Upper lobe of left lung (tissue), 6 donors: ENCODE data around the gene FAM180A. TPM values are rescaled to one million over a fixed set of nuclear protein-coding genes. Genes with fewer than 3 reads are reported as not detected.

Source experiments
- ATAC-seq, 2 donors: fragments of 200-7000 bp; cut with Tn5 transposase; one replicate each; pipeline ENCODE4 v1.9.1; 2022; ENCODE audit warnings: mild to moderate bottlenecking in 2 of 2, moderate library complexity in 2 of 2; ENCODE audit not compliant: low FRiP score in 2 of 2
- DNase-seq, 2 donors: peaks; one replicate each; pipeline ENCODE4 v3.0.0-alpha.2; 2019 to 2020
- H3K27ac ChIP-seq, 4 donors: fragments of 200-600 bp; sonication (generic); one replicate each; pipeline ENCODE4 v1.5.1; 2016 to 2019
- H3K27me3 ChIP-seq, 4 donors: fragments of 200-600 bp; sonication (generic); one replicate each; pipeline ENCODE4 v1.5.1; 2017 to 2019
- H3K36me3 ChIP-seq, 4 donors: fragments of 200-600 bp; sonication (generic); one replicate each; pipeline ENCODE4 v1.5.1; 2016 to 2019
- H3K4me1 ChIP-seq, 4 donors: fragments of 200-600 bp; sonication (generic); one replicate each; pipeline ENCODE4 v1.5.1; 2018 to 2019
- H3K4me3 ChIP-seq, 4 donors: fragments of 200-600 bp; sonication (generic); one replicate each; pipeline ENCODE4 v1.5.1; 2017 to 2019; ENCODE audit warnings: mild to moderate bottlenecking in 2 of 4, moderate library complexity in 1 of 4
- H3K9me3 ChIP-seq, 4 donors: fragments of 200-600 bp; sonication (generic); one replicate each; pipeline ENCODE4 v1.5.1; 2018 to 2019
- CTCF ChIP-seq, 6 experiments: fragments of 450-650 bp in 4 of 6; fragments of 200-600 bp in 2 of 6; sonication (generic) in 2 of 6; IDR thresholded peaks; one replicate each; pipeline ENCODE4 v1.5.1; 2016 to 2019; ENCODE audit warnings: antibody characterized with exemption in 6 of 6
- EP300 ChIP-seq, 4 donors: sonication (generic); formaldehyde crosslinking; IDR thresholded peaks; one replicate each; pipeline ENCODE4 v1.5.1; 2017; ENCODE audit warnings: antibody characterized with exemption in 4 of 4, control low read depth in 2 of 4
- POLR2A ChIP-seq, 4 donors: fragments of 450-650 bp; IDR thresholded peaks; one replicate each; pipeline ENCODE4 v1.5.1; 2016 to 2017; ENCODE audit warnings: antibody characterized with exemption in 4 of 4, mild to moderate bottlenecking in 2 of 4
- POLR2AphosphoS5 ChIP-seq, 2 donors: sonication (generic); formaldehyde crosslinking; IDR thresholded peaks; one replicate each; pipeline ENCODE4 v1.5.1; 2017; ENCODE audit warnings: antibody characterized with exemption in 2 of 2
- WGBS, 2 donors: methylation state at CpG; one replicate each; pipeline ENCODE4 v1.1.5; 2017 to 2018; 5-methylcytosine and 5-hydroxymethylcytosine counted together
- total RNA-seq, 6 donors: library from RNA; depleted of rRNA in 4 of 6; stranded (reverse); fragments of >200 nt in 4 of 6; gene quantifications; one replicate each; pipeline versions ENCODE4 v1.1.0 to v1.2.1, GENCODE V29; 2016 to 2021
- donor health status: DM: no; HTN: no; CAD: no; lungs with moderate emphysema.
- donor health status: DM: no; HTN: yes; CAD: no; lungs with severe emphysema.

The FAM180A gene
- total RNA-seq, 6 donors from 2014 or later, result 1.0 to 4.8 (median 2.5) TPM; not detected in 2

GRCh38 chr7:135770139-135770710 is 21.6 kb upstream of the FAM180A start:
- 90 to 95% methylated on average over 6 of the region's 6 CpGs for WGBS, 2 donors
- ATAC-seq (no peak), DNase-seq (no peak)
- Histone ChIP-seq H3K27me3 (no peaks in the 10 kb centered on the region), H3K4me3 (no peak overlapping the region), H3K27ac (no peak overlapping the region), H3K4me1 (peaks cover 13 to 23% (median 17%) of the 10 kb centered on the region in 4 donors), H3K9me3 (no peaks in the 10 kb centered on the region), H3K36me3 (no peaks in the 10 kb centered on the region)
- no peak for TF ChIP-seq CTCF (IDR thresholded peaks at IDR 0.05)
- TF ChIP-seq POLR2A (IDR thresholded peaks at IDR 0.05), result no peak
- TF ChIP-seq POLR2AphosphoS5 (IDR thresholded peaks at IDR 0.05), result no peak
- no peak for TF ChIP-seq EP300 (IDR thresholded peaks at IDR 0.05)

- ATAC-seq (peak in 1 of 2 donors; percentile 34), DNase-seq (no peak)
- Histone ChIP-seq H3K27me3 (no peaks in the 10 kb centered on the region), H3K4me3 (no peak overlapping the region), H3K4me1 (peaks cover 11 to 18% (median 13%) of the 10 kb centered on the region in 4 donors), H3K27ac (peak overlapping the region; percentile 13 to 27 (median 16)), H3K36me3 (no peaks in the 10 kb centered on the region), H3K9me3 (no peaks in the 10 kb centered on the region)
- TF ChIP-seq EP300 (IDR thresholded peaks at IDR 0.05), result no peak
- no peak for TF ChIP-seq POLR2A (IDR thresholded peaks at IDR 0.05)
- TF ChIP-seq POLR2AphosphoS5 (IDR thresholded peaks at IDR 0.05), result peak in 1 of 2 donors; percentile 23
- WGBS, 2 donors, result 78 to 83% methylated on average over 7 of the region's 7 CpGs
Measured at GRCh38 chr7:135769005-135769802, 20.6 kb upstream of the FAM180A start.

GRCh38 chr7:135768467-135768866 is 19.9 kb upstream of the FAM180A start:
- H3K27ac ChIP-seq, result no peak overlapping the region
- H3K4me1 ChIP-seq, result peaks cover 4 to 11% (median 6%) of the 10 kb centered on the region in 4 donors
- TF ChIP-seq POLR2AphosphoS5 (IDR thresholded peaks at IDR 0.05), result no peak
- no peak for TF ChIP-seq POLR2A (IDR thresholded peaks at IDR 0.05)
- no peak for TF ChIP-seq CTCF (IDR thresholded peaks at IDR 0.05)
- no peak for TF ChIP-seq EP300 (IDR thresholded peaks at IDR 0.05)
- no peak overlapping the region for H3K4me3 ChIP-seq
- H3K27me3 ChIP-seq, result no peaks in the 10 kb centered on the region
- 49 to 67% methylated on average over 4 of the region's 4 CpGs for WGBS, 2 donors
- H3K36me3 ChIP-seq, result no peaks in the 10 kb centered on the region
- DNase-seq (no peak), ATAC-seq (no peak)
- H3K9me3 ChIP-seq, result no peaks in the 10 kb centered on the region

- no peak for ATAC-seq
- TF ChIP-seq POLR2AphosphoS5 (IDR thresholded peaks at IDR 0.05) (no peak), POLR2A (IDR thresholded peaks at IDR 0.05) (no peak), CTCF (IDR thresholded peaks at IDR 0.05) (no peak), EP300 (IDR thresholded peaks at IDR 0.05) (no peak)
- DNase-seq, result no peak
- H3K27me3 ChIP-seq, result no peaks in the 10 kb centered on the region
- no peaks in the 10 kb centered on the region for H3K9me3 ChIP-seq
- H3K36me3 ChIP-seq, result no peaks in the 10 kb centered on the region
- H3K4me3 ChIP-seq, result no peak overlapping the region
- H3K4me1 ChIP-seq, result peaks cover 0 to 7% (median 4%) of the 10 kb centered on the region in 4 donors
- 75 to 78% methylated on average over 3 of the region's 3 CpGs for WGBS, 2 donors
- no peak overlapping the region for H3K27ac ChIP-seq
Measured at GRCh38 chr7:135768064-135768463, 19.5 kb upstream of the FAM180A start.

- 75 to 88% methylated on average over 2 of the region's 2 CpGs for WGBS, 2 donors
- no peaks in the 10 kb centered on the region for H3K9me3 ChIP-seq
- DNase-seq, result no peak
- H3K4me3 ChIP-seq, result no peak overlapping the region
- H3K4me1 ChIP-seq, result peaks cover 2 to 11% (median 5%) of the 10 kb centered on the region in 4 donors
- H3K36me3 ChIP-seq, result no peaks in the 10 kb centered on the region
- H3K27me3 ChIP-seq, result no peaks in the 10 kb centered on the region
- TF ChIP-seq POLR2A (IDR thresholded peaks at IDR 0.05) (no peak), POLR2AphosphoS5 (IDR thresholded peaks at IDR 0.05) (no peak), CTCF (IDR thresholded peaks at IDR 0.05) (no peak), EP300 (IDR thresholded peaks at IDR 0.05) (no peak)
- no peak overlapping the region for H3K27ac ChIP-seq
- ATAC-seq, result no peak
Measured at GRCh38 chr7:135763261-135763660, 14.6 kb upstream of the FAM180A start.
